Inferior parietal cortex (tissue), 1 donor: ENCODE data around the gene RETREG1.

Experiments used
- DNase-seq: peaks from one replicate; pipeline ENCODE4 v3.0.0-alpha.2; 2016; ENCODE audit errors: extremely low spot score

RETREG1 gene

DNA sequence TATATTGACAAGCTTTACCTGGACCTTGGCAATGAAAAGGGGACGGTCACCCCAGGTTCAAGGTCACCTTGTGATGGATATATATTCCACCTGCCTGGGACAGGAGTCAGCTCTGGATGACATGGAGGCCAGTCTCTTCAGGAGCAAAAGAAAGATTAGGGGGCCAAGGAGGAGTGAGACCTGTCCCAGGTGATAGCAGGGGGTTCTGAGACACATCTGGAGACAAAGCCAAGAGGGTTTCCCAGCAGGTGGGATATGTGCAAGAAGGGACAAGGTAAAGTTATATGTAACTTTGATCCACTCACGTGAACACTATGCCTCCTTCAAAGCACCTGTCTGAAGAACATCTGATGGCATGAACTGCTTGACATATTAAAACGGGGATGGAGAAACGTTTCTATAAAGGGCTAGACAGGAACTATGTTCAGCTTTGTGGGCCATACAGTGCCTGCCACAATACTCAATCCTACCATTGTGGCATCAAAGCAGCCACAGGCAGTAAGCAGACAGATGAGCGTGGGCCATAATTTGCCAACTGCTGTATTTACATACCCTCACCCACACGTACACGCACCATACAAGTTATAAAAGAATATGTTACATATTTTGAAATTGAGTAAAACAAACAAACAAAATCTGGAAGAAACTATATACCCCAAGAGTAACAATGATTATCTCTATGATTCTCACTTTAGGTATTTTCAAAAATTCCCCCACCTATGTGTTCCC is 88.3 kb downstream of the RETREG1 start:
- DNase-seq = no peak

GRCh38 chr5:16525651-16526050 is 91.1 kb downstream of the RETREG1 start:
- DNase-seq = no peak

DNA sequence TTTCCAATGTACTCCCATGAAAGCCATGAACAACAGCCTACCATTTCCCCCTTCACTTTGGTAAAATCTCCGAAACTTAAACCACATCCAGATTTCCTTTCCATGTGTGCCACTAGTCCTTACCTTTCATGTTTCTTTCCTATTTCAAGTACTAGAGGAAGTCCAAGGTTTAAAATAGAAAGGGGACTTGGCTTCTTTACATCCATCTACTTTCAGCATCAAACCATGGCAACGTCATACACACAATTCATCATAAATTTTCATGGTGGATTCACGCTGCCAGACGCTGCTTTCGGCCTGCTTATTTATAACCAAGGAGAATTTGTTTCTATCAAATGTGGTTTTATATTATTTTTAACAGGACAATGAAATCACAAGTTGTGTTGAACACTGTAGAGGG is 92.5 kb downstream of the RETREG1 start:
- DNase-seq = no peak

DNA sequence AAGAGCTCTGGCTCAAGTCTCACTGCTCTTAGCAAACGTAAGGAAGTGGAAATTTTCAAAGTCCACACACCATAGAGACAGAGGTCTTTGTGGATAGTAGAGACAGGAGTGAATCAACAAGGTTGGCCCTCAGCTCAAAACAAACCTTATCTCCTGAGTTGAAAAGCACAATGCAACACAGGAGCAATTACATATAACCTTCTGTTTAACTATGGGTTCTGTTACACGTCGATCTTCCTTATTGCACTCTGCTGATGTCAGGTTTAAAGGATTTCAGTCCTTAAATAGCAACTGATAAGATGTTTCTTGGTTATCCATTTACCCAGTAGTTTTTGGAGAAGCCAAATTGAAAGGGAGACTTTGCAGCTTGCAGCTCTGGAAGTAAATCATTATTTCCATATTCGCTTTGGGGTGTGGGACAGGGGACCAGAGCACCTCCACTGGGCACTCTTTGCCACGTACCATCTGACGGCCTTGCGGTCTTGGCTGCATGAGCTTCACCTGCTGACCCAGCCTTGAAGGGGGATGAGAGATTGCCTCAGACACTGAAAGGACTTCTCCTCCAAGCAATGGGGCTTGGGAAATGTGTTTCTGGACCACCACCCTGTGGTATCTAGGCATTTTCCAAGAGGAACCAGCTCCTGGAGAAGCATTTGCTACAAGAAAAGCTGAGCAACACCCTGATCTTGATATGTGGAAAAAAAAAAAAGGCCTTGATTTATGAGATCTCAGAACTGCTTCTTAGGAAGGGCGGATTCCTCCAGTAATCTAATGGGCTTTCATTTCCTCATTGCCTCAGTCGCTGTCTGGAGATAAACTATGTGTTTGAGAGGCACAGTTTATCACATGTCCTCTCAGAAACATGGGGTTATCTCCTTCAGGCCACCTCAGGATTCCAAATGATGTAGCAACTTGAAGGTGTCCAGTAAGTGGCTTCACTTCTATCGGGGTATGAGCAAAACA is 95.0 kb downstream of the RETREG1 start:
- no peak for DNase-seq

- DNase-seq = no peak
Observed at GRCh38 chr5:16520841-16521240, 96.0 kb downstream of the RETREG1 start.

GRCh38 chr5:16519435-16519834 is 97.4 kb downstream of the RETREG1 start:
- DNase-seq = no peak

DNA sequence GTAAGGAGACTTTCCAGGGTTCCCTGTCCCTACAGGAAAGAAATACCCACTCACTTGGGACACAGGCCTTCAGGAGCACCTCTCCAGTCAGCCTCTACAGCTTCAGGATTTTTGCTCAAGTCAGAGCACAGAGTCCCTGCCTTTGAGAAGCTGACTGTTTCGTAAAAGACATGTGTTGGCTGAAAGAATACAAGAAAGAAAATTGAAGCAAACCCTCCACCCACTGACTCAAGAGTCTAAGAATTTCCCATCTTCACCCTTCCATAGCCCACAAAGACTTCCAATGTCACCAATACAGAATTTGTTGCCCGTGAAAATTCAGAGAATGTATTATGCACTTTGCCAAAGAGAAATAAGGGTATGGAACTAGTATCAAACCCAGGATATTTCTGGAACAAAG is 98.2 kb downstream of the RETREG1 start:
- DNase-seq = no peak

DNA sequence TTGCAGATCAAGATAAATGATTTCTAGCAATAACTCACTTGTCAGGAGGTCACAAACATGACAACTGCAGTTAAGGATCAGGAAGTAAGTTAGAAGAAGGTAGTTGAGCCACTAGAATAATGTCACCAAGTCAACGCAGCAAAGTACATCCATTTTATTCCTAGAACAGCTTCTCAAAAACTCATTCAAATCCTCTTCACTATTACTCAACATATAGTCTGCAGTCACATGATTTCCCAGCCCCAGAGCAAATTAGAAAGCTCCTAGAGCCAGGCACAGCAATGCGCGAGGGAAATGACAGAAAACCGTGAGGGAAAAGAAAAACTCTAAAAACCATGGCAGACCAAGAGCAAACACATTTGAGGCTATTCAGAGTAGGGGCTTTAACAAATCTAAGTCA is 101.3 kb downstream of the RETREG1 start:
- DNase-seq = no peak

- DNase-seq = no peak
Observed at GRCh38 chr5:16510098-16510497, 106.7 kb downstream of the RETREG1 start.

DNA sequence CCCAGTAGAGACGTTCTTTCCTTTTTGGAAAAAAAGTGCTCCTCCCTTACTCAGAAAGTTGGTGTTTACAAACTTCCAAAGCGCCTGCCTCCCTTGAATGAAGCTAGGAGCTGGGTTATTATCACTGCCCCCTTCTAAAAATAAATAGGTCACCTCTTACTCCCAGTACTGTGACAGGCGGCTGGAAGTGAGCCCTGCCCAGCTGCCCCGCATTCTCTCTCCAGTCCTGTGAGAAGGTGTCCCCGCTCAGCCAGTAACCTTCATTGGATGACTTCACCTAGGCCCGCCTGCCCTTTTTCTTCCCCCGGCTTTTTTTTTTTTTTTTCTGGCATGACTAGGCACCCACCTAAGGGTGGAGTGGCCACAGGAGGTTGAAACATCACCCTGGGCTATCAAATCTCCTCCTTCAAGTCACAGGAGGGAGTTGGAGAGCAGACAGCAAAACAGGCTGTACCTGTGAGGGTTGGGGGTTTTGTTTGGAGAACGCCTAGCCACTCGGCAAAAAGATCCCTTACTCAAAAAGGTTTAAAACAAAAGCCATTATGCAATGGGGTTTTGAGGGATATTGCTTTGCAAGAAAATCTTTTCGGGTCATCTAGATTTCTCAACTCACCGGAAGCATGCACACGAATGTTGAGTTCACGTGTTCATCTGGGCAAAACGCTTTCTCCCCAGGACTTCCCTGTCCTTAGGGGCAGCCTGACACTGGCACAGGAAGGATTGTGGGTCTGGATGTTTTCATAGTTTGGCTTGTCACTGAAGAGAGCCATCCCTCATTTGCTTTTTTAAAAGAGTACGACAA is 107.9 kb downstream of the RETREG1 start:
- no peak for DNase-seq

GRCh38 chr5:16507716-16508115 is 109.1 kb downstream of the RETREG1 start:
- no peak for DNase-seq

DNA sequence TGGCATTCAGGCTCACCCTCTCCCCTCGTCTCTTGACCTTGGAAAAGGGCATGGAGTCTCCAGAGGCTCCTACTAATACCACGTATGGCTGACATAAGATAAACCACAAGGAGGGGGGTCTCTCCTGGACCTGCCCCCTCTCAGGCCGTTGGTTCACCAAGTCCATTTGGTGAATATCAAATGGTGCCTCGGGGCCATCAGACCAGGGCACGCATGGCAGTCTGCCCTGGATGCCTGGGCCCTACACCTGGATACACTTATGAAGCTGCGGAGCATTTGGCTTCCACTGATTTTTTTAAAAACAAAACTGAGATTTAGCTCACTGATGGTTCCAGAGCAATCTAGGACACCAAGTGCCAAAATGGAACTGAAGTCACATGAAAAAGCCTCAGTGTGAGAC is 110.9 kb downstream of the RETREG1 start:
- peak; percentile 43 for DNase-seq

DNA sequence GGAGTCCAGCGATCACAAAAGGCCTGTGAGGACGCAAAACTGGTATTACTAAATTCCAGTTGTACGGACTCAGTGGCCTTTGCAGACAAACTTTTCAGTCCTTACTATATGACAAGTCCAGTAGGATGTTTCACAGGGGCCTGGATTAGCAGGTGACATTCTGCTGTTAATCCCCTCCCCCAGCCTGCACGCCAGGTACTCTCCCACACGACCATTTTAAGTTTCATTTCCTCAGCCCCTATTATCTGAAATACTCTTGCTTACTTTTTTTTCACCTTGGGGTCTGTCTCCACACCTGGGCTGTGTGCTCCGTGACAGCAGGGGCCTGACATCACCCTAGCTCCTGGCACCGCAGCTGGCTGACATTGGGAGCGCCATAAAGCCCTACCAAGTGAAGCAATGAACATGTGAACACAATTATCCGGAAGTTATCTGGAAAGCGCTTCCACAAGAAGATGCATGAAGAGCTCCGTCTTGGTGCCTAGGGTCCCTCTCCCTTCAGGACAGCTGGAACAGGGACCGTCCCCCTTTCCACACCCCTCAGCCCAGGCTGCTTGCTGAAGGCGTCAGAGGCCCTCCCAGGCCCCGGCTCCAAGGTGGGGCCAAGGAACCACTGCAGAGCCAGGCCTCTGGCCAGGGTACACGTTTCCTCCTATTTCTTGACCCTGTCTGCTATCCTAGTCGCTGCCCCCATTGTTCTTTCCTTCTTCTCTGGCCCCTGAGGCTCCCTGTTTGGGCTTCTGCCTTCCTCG is 111.5 kb downstream of the RETREG1 start:
- DNase-seq = no peak

DNA sequence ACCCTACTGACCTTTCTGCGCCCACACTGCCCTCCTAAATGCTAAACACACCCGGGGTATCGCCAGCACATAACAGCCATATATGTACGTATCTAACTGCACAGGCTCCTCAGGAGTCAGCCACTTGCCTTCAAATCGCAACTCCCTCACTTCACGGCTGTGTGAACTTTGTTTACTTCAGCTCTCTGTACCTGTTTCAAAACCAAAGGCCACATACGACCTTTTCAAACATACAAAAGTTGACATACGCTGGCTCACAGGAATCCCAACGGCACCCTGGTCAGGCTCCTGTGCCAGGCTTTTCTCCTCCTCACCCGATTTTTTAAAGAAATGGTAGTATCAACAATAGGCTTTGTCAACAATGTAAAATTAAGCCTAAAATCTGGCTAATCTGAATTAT is 112.2 kb downstream of the RETREG1 start:
- no peak for DNase-seq

DNA sequence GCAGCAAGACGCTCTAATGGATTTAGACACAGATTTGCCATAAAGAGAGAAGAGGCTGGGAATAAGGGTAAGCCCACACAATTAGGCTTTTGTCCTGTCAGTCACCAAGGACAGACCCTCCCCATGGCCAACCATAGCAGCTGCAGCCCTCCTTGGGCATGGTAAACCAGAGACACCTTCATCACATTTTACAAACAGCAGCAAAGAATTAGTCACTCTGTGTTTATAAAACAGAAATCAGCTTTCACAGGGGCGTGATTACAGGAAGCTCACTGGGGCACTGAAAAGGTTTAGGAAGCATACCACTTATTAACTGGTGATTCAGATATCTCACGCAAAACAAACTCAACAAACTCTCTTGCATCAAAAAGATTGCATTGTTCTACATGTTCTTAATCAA is 113.9 kb downstream of the RETREG1 start:
- DNase-seq = no peak

DNA sequence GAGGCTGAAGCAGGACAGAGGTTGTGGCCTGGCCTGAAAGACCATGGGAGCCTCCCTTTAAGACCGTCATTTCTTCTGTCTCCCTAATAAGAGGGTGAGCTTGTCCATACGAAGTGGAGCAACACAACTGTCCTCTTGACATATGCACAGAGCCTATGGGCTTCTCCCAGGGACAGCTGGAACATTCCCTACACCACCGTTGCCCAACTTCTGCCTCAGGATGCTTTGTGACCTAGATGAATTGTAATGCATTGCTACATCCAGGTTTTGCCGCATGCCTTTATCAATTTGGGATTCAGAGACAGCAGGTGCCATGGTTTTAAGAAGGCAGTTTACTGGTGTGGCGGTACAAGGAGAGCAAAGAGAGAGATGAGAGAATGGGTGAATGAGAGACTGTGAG is 116.8 kb downstream of the RETREG1 start:
- no peak for DNase-seq

DNA sequence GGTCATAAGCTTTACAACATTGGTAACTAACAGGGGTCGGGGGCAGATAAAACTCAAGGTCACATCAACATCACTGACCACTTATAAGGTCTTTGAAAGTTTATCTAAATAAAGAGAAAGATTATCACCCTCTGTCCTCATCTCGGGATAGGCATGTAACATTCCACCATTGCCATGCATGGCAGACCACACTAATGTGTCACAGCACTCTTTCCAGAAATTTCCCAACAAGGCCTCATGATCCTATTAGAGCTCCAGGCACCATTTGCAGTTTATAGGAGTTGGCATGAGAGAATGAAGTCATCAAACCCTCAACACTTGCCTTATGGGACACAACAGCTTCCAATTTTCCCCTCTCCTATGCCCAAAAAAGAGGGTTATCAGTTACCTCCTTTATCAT is 119.3 kb downstream of the RETREG1 start:
- DNase-seq = no peak

DNA sequence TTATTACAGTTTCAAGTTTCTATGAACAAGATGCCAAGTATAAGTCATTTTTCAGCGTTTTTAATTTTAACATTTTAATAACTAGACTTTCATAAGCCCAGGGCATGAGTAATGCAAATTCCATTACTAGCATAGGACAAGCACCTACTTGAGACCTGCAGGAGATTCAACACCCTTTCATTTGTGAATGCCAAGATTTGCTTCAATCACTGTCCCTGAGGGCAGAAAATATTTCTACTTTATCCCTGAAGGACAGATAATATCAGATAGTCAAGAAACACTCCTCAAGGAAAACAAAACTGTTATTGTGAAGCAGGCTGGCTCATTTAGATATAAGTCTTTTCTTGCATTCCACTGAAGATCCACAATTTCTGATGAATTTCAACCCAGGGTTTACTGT is 123.5 kb downstream of the RETREG1 start:
- no peak for DNase-seq

DNA sequence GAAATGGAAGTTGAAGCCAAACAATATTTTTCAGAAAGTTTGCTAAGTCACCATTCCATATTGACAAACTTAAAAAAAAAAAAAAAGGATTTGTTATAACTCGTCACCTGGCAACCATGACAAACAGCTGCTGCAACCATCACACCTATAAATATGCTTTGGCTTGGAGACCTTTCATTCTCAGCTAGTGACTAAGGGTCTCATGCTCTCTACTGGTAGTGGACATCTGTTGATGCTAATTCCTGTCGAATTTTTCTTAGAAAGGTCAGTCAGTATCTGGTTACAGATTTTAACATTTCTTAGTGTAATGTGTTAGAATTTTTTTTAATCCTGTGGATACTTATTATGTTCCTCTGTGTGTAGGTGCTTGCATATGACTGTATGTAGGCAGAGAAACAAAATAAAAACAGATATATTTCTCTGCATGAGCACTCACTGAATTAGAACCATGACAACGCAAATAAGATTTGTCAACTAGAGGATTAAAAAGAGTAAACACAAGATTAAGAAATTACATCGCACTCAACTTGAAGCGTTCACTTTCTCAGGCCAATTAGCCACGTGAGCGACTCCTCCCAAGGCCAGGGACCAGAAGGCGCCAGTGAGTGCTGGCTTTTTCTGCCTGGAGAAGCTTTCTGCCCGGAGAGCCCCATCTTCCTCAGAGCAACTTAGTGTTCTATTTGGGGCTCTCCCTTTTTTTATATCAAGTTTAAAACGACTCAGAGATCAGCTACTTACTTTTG is 124.2 kb downstream of the RETREG1 start:
- DNase-seq = no peak

- DNase-seq = no peak
Observed at GRCh38 chr5:16490911-16491310, 125.9 kb downstream of the RETREG1 start.

DNA sequence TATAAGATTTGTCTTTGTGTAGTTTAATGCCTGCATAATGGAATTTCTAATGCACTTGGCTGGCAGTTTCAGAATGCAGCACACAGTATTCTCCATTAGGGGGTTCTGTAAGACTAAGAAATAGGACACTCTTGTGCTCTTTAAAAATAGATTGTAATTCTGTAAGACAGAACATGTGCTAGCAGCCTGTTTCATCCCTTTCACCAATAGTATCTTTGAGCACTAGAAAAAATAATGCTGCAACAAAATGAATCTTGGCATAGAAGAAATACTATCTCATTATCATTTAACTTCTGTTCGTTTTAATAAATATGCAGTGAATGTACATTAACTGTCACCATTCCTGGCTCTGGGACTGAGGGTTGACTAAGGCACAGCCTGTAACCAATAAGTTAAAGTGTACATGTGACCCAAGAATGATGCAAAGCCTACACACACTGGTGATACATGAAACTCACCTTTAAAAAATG is 127.4 kb downstream of the RETREG1 start:
- DNase-seq = peak; percentile 83
